GM23248 (cell line): ENCODE measurements around the gene RAB18.

Source experiments
- EZH2 ChIP-seq: fragments of 200-600 bp; sonication (generic); IDR thresholded peaks from 2 replicates; pipeline ENCODE4 v1.6.1; 2018; ENCODE audit warnings: antibody characterized with exemption, mild to moderate bottlenecking; ENCODE audit not compliant: insufficient read depth, poor library complexity, severe bottlenecking
- EZH2phosphoT487 ChIP-seq: fragments of 200-600 bp; sonication (generic); IDR thresholded peaks from 2 replicates; pipeline ENCODE4 v1.6.1; 2018; ENCODE audit warnings: antibody characterized with exemption, moderate library complexity, mild to moderate bottlenecking, low read depth; ENCODE audit not compliant: insufficient read depth

DNA sequence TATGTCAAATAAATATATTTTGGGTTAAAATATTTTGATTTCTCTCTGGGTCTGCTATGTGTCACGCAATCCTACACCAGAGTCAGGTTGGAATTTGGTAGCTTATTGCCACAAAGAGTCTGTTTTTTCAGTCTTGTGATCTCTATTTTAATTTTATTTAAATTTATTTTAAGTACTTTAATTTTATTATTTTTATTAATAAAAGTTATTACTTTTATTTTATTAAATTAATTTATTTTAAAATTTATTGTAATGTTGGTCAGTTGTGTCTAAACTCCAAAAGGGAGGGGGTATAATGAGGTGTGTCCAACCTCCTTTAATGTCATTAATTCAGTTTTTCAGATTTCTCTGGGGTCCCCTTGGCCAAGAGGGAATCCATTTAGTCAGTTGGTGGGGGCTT is 42.8 kb upstream of the RAB18 start:
- TF ChIP-seq EZH2 (no peak), EZH2phosphoT487 (no peak)
